ENCODE results near the gene CCER1. TPM values are rescaled to one million over a fixed set of nuclear protein-coding genes. Genes with fewer than 3 reads are reported as not detected.

Gene CCER1
- total and polyA plus RNA-seq, 2 donors (not counting 1 experiment from before 2014, with no cell fraction given), result not detected

GRCh38 chr12:90958347-90958746 is 3.4 kb upstream of the CCER1 start:
- Histone ChIP-seq H3K79me2 (ENCODE audit: control insufficient read depth, insufficient read depth, low read length) (no peaks in the 10 kb centered on the region), H3K4me3 (replicated peaks in 1 of 4; ENCODE audit: control extremely low read depth in 1 of 4, insufficient read depth in 1 of 4, low read depth in 3 of 4, low read length in 4 of 4) (no peak overlapping the region), H3K36me3 (ENCODE audit: control insufficient read depth, insufficient read depth, low read length) (no peaks in the 10 kb centered on the region), H3K4me2 (ENCODE audit: extremely low read depth, insufficient read depth, low read length) (no peak overlapping the region), H3K27me3 (ENCODE audit: control insufficient read depth, insufficient read depth, low read length) (no peaks in the 10 kb centered on the region), H2AFZ (ENCODE audit: low read length) (peak overlapping the region; percentile 52), H3K9ac (ENCODE audit: insufficient read depth, low read length) (no peak overlapping the region), H3K9me3 (ENCODE audit: control insufficient read depth, insufficient read depth, low read depth, low read length) (no peaks in the 10 kb centered on the region), H4K20me1 (ENCODE audit: control insufficient read depth, extremely low read depth, insufficient read depth, low read length) (no peaks in the 10 kb centered on the region), H3K4me1 (ENCODE audit: control insufficient read depth, extremely low read depth, insufficient read depth, low read length) (no peaks in the 10 kb centered on the region), H3K27ac (ENCODE audit: insufficient read depth, low read length) (no peak overlapping the region)
- DNase-seq (ENCODE audit: low read depth in 2 of 2), result no peak
- TF ChIP-seq CTCF (conservative IDR thresholded peaks at IDR 0.05 in 1 of 2, IDR thresholded peaks at IDR 0.05 in 1 of 2; ENCODE audit: low read depth in 1 of 2, low read length in 2 of 2) (no peak), EZH2 (IDR thresholded peaks at IDR 0.05; ENCODE audit: low read length, missing control alignments) (no peak)

GRCh38 chr12:90954428-90954827 is 548 bp downstream of the CCER1 start:
- H3K4me1 ChIP-seq (ENCODE audit: control insufficient read depth, extremely low read depth, insufficient read depth, low read length), result no peaks in the 10 kb centered on the region
- DNase-seq (ENCODE audit: low read depth in 2 of 2), result no peak
- H3K27me3 ChIP-seq (ENCODE audit: control insufficient read depth, insufficient read depth, low read length), result no peaks in the 10 kb centered on the region
- H3K9ac ChIP-seq (ENCODE audit: insufficient read depth, low read length), result no peak overlapping the region
- no peaks in the 10 kb centered on the region for H3K36me3 ChIP-seq (ENCODE audit: control insufficient read depth, insufficient read depth, low read length)
- H3K4me2 ChIP-seq (ENCODE audit: extremely low read depth, insufficient read depth, low read length), result no peak overlapping the region
- H3K9me3 ChIP-seq (ENCODE audit: control insufficient read depth, insufficient read depth, low read depth, low read length), result no peaks in the 10 kb centered on the region
- H3K79me2 ChIP-seq (ENCODE audit: control insufficient read depth, insufficient read depth, low read length), result no peaks in the 10 kb centered on the region
- TF ChIP-seq EZH2 (IDR thresholded peaks at IDR 0.05; ENCODE audit: low read length, missing control alignments), result no peak
- TF ChIP-seq CTCF (conservative IDR thresholded peaks at IDR 0.05 in 1 of 2, IDR thresholded peaks at IDR 0.05 in 1 of 2; ENCODE audit: low read depth in 1 of 2, low read length in 2 of 2), result no peak
- no peak overlapping the region for H3K4me3 ChIP-seq (replicated peaks in 1 of 4; ENCODE audit: control extremely low read depth in 1 of 4, insufficient read depth in 1 of 4, low read depth in 3 of 4, low read length in 4 of 4)
- no peak overlapping the region for H3K27ac ChIP-seq (ENCODE audit: insufficient read depth, low read length)
- no peak overlapping the region for H2AFZ ChIP-seq (ENCODE audit: low read length)
- no peaks in the 10 kb centered on the region for H4K20me1 ChIP-seq (ENCODE audit: control insufficient read depth, extremely low read depth, insufficient read depth, low read length)

GRCh38 chr12:90953956-90954421 is 987 bp downstream of the CCER1 start:
- H3K9me3 ChIP-seq (ENCODE audit: control insufficient read depth, insufficient read depth, low read depth, low read length), result no peaks in the 10 kb centered on the region
- no peaks in the 10 kb centered on the region for H3K4me1 ChIP-seq (ENCODE audit: control insufficient read depth, extremely low read depth, insufficient read depth, low read length)
- no peak overlapping the region for H3K9ac ChIP-seq (ENCODE audit: insufficient read depth, low read length)
- H3K27me3 ChIP-seq (ENCODE audit: control insufficient read depth, insufficient read depth, low read length), result no peaks in the 10 kb centered on the region
- H4K20me1 ChIP-seq (ENCODE audit: control insufficient read depth, extremely low read depth, insufficient read depth, low read length), result no peaks in the 10 kb centered on the region
- H2AFZ ChIP-seq (ENCODE audit: low read length), result no peak overlapping the region
- no peak for DNase-seq (ENCODE audit: low read depth in 2 of 2)
- no peaks in the 10 kb centered on the region for H3K36me3 ChIP-seq (ENCODE audit: control insufficient read depth, insufficient read depth, low read length)
- H3K4me3 ChIP-seq (replicated peaks in 1 of 4; ENCODE audit: control extremely low read depth in 1 of 4, insufficient read depth in 1 of 4, low read depth in 3 of 4, low read length in 4 of 4), result no peak overlapping the region
- H3K4me2 ChIP-seq (ENCODE audit: extremely low read depth, insufficient read depth, low read length), result no peak overlapping the region
- no peaks in the 10 kb centered on the region for H3K79me2 ChIP-seq (ENCODE audit: control insufficient read depth, insufficient read depth, low read length)
- H3K27ac ChIP-seq (ENCODE audit: insufficient read depth, low read length), result no peak overlapping the region
- TF ChIP-seq EZH2 (IDR thresholded peaks at IDR 0.05; ENCODE audit: low read length, missing control alignments), result no peak
- peak in 1 of 2 donors; percentile 18 for TF ChIP-seq CTCF (conservative IDR thresholded peaks at IDR 0.05 in 1 of 2, IDR thresholded peaks at IDR 0.05 in 1 of 2; ENCODE audit: low read depth in 1 of 2, low read length in 2 of 2)

All from fibroblast of lung (primary cell).